Nephron (organoid): Measurements from ENCODE around the gene FAM222B.

Experiments
- H3K27ac Mint-ChIP-seq, 3 experiments: 2 replicates each; pipeline ENCODE4 v1.8.0; 2020; ENCODE audit warnings: mixed read lengths in 3 of 3, mild to moderate bottlenecking in 2 of 3, moderate library complexity in 1 of 3
- H3K27me3 Mint-ChIP-seq: 2 replicates; pipeline ENCODE4 v1.8.0; 2021; ENCODE audit warnings: low read depth, mild to moderate bottlenecking, moderate library complexity, mixed read lengths
- H3K36me3 Mint-ChIP-seq: 2 replicates; pipeline ENCODE4 v1.8.0; 2020; ENCODE audit warnings: low read depth, mixed read lengths
- H3K4me1 Mint-ChIP-seq: 2 replicates; pipeline ENCODE4 v1.8.0; 2020; ENCODE audit warnings: mixed read lengths
- H3K4me3 Mint-ChIP-seq, 3 experiments: 2 replicates each; pipeline ENCODE4 v1.8.0; 2020; ENCODE audit warnings: mild to moderate bottlenecking in 3 of 3, mixed read lengths in 3 of 3, moderate library complexity in 2 of 3
- H3K9me3 Mint-ChIP-seq: 2 replicates; pipeline ENCODE4 v1.8.0; 2020; ENCODE audit warnings: mixed read lengths
- CTCF ChIP-seq, 3 experiments: fragments of 200-600 bp; sonication (generic); IDR thresholded peaks; one replicate each; pipeline ENCODE4 v1.5.0; 2021; ENCODE audit warnings: antibody characterized with exemption in 3 of 3; ENCODE audit not compliant: unreplicated experiment in 3 of 3

Gene FAM222B

GRCh38 chr17:28749516-28750177 is 92.9 kb downstream of the FAM222B start:
- H3K27ac Mint-ChIP-seq, result peak overlapping the region; percentile 73 to 90 (median 86)
- H3K27me3 Mint-ChIP-seq, result no peaks in the 10 kb centered on the region
- H3K9me3 Mint-ChIP-seq, result no peaks in the 10 kb centered on the region
- peaks cover 34% of the 10 kb centered on the region for H3K4me1 Mint-ChIP-seq
- peaks cover 40% of the 10 kb centered on the region for H3K36me3 Mint-ChIP-seq
- TF ChIP-seq CTCF (IDR thresholded peaks at IDR 0.05; ENCODE audit: unreplicated experiment in 3 of 3), result no peak
- H3K4me3 Mint-ChIP-seq, result peak overlapping the region in 2 of 3 experiments; percentile 51

- Mint-ChIP-seq H3K27ac (peak overlapping the region; percentile 39 to 95 (median 86)), H3K4me3 (peak overlapping the region in 2 of 3 experiments; percentile 10 to 44), H3K27me3 (no peaks in the 10 kb centered on the region), H3K4me1 (peaks cover 34% of the 10 kb centered on the region), H3K9me3 (no peaks in the 10 kb centered on the region), H3K36me3 (peaks cover 40% of the 10 kb centered on the region)
- no peak for TF ChIP-seq CTCF (IDR thresholded peaks at IDR 0.05; ENCODE audit: unreplicated experiment in 3 of 3)
Observed at GRCh38 chr17:28748852-28749515, 93.6 kb downstream of the FAM222B start.

GRCh38 chr17:28747801-28748750 is 94.5 kb downstream of the FAM222B start:
- Mint-ChIP-seq H3K36me3 (peaks cover 40% of the 10 kb centered on the region), H3K9me3 (no peaks in the 10 kb centered on the region), H3K4me1 (peaks cover 34% of the 10 kb centered on the region), H3K27ac (peak overlapping the region; percentile 46 to 95 (median 86)), H3K27me3 (no peaks in the 10 kb centered on the region), H3K4me3 (peak overlapping the region; percentile 21 to 41 (median 32))
- TF ChIP-seq CTCF (IDR thresholded peaks at IDR 0.05; ENCODE audit: unreplicated experiment in 3 of 3), result no peak

GRCh38 chr17:28747051-28747691 is 95.4 kb downstream of the FAM222B start:
- no peaks in the 10 kb centered on the region for H3K9me3 Mint-ChIP-seq
- H3K36me3 Mint-ChIP-seq, result peaks cover 36% of the 10 kb centered on the region
- TF ChIP-seq CTCF (IDR thresholded peaks at IDR 0.05; ENCODE audit: unreplicated experiment in 3 of 3), result no peak
- peak overlapping the region; percentile 95 to 100 (median 99) for H3K27ac Mint-ChIP-seq
- peaks cover 34% of the 10 kb centered on the region for H3K4me1 Mint-ChIP-seq
- no peaks in the 10 kb centered on the region for H3K27me3 Mint-ChIP-seq
- peak overlapping the region; percentile 97 to 99 (median 98) for H3K4me3 Mint-ChIP-seq

GRCh38 chr17:28746611-28747050 is 96.0 kb downstream of the FAM222B start:
- peak overlapping the region; percentile 95 to 100 (median 99) for H3K27ac Mint-ChIP-seq
- H3K36me3 Mint-ChIP-seq, result peaks cover 33% of the 10 kb centered on the region
- no peaks in the 10 kb centered on the region for H3K9me3 Mint-ChIP-seq
- peaks cover 34% of the 10 kb centered on the region for H3K4me1 Mint-ChIP-seq
- no peaks in the 10 kb centered on the region for H3K27me3 Mint-ChIP-seq
- no peak for TF ChIP-seq CTCF (IDR thresholded peaks at IDR 0.05; ENCODE audit: unreplicated experiment in 3 of 3)
- peak overlapping the region; percentile 97 to 99 (median 98) for H3K4me3 Mint-ChIP-seq
